ENCODE results near the gene LRRC42. TPM values are rescaled to one million over a fixed set of nuclear protein-coding genes. Genes with fewer than 3 reads are reported as not detected.
A peak's percentile ranks its signal among the peaks of the same experiment; 100 is the strongest.

Gene LRRC42, protein sequence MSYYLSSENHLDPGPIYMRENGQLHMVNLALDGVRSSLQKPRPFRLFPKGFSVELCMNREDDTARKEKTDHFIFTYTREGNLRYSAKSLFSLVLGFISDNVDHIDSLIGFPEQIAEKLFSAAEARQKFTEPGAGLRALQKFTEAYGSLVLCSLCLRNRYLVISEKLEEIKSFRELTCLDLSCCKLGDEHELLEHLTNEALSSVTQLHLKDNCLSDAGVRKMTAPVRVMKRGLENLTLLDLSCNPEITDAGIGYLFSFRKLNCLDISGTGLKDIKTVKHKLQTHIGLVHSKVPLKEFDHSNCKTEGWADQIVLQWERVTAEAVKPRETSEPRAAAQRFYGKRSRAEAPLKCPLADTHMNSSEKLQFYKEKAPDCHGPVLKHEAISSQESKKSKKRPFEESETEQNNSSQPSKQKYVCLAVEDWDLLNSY
- total RNA-seq = 26.9 TPM

DNA sequence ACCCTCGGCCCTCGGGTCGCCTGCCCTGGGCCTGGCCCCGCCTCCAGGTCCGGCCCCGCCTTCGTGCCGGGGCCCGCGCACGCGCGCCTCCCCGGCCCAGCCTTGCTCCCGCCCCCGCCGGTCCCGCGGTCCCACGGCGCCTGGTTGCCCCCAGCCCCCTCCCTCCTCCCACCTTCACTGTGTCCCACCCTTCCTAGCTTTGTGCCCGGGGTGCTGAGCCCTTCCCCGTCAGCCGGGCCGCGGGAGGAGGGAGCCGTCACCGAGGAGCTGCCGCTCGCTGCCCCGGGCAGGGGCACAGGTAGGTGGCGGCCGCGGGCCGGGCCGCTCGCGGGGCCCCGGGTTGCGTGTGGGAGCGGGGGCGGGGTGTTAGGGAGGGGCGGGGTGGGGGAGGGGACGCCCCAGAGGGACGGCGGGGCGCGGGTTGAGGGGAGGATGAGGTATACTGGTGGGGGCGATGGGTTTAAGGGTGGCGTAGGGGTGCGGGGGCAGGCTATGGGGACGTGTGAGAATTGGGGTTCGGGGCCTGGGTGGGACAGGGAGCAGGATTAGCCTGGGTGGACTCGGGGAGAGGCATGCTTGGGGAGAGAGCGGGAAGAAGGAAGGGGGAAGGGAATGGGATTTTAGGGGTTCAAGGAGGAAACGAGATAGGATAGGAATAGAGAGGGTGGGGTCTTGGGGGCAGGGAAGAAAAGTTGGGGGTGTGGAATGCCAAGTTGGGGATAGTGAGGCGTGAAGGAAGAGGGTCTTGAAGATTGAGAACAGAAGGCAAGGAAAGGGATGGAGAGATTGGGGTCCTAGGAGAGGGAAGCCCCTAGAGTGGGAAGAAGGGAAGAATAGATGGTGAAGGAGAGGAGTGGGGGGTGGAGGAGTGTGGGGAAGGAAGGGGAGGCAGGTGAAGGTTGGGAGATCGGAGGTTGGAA is at the start of gene LRRC42:
LRRC42 (plus strand) TSS at position 99 of the 920 bp plus-strand sequence. CDS start 5,650 bp downstream, outside the sequence.
- DNase-seq (ENCODE audit: low spot score) (no peak), ATAC-seq (peak; percentile 87)
- intact Hi-C loops (cut with DNase I) = no loop called here

DNA sequence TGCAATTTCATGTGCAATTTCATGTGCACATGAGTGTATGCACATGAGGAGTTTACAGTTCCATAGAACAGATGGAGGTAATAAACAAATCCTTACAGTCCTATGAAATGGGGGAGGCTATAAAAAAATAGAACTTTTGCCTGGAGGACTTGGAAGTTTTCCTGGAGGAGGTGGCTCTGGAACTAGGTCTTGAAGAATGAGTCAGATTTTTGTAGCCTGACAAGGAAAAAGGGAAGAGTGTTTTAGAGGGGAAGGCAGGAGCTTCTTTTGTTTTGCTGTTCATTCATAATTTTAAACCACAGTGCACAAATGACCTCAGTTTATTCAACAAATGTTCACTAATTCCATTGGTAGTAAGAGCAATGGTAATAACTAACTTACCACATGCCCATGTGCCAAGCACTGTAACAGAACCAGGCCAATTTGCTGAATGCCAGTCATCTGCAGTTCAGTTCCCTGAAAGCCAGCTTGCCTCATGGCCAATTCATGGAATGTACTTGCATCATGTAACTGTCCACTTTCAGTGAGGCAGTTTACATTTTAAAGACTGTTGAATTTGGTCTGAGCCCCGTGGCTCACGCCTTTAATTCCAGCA is 49.4 kb upstream of the LRRC42 start:
- ATAC-seq (no peak), DNase-seq (ENCODE audit: low spot score) (no peak)
- intact Hi-C loops (cut with DNase I) = no loop called here

DNA sequence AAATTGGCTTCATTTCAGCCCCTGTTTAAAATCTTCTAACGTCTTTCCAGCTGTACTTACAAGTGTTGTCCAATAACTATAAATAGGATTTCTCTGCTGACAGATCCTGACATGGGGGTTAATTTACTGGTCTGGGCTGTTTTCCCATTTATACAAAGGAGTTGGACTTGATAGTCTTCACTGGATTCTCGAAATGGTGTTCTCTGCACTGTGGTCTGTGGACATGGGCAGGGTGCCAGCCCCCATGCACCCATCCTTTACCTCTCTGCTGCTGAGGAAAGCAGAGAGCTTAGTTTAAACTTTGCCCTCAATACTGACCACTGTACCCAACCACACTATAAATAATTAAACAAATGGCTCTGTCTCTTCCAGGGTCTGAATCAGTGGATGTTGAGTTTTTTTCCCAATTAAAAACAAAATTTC is 46.9 kb upstream of the LRRC42 start:
- DNase-seq (ENCODE audit: low spot score) = no peak
- intact Hi-C loops (cut with DNase I) = no loop called here
- peak; percentile 44 for ATAC-seq

DNA sequence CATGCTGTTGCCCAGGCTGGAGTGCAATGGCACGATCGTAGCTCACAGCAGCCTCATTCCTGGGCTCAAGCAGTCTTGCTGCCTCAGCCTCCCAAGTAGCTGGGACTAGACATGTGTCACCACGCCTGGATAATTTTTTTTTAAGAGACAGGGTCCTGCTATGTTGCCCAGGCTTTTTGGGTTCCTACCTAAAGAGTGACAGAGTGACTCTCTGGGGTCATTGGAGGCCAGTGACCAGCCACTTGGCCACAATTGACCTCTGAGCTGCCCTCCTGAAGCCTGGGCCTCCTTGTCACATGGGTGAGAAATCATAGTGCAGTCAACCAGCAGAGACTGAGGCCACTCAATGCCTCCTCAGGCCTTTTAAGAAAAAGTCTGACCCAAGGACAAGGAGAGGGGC is 46.4 kb upstream of the LRRC42 start:
- ATAC-seq (no peak), DNase-seq (ENCODE audit: low spot score) (no peak)
- intact Hi-C loops (cut with DNase I) = no loop called here

DNA sequence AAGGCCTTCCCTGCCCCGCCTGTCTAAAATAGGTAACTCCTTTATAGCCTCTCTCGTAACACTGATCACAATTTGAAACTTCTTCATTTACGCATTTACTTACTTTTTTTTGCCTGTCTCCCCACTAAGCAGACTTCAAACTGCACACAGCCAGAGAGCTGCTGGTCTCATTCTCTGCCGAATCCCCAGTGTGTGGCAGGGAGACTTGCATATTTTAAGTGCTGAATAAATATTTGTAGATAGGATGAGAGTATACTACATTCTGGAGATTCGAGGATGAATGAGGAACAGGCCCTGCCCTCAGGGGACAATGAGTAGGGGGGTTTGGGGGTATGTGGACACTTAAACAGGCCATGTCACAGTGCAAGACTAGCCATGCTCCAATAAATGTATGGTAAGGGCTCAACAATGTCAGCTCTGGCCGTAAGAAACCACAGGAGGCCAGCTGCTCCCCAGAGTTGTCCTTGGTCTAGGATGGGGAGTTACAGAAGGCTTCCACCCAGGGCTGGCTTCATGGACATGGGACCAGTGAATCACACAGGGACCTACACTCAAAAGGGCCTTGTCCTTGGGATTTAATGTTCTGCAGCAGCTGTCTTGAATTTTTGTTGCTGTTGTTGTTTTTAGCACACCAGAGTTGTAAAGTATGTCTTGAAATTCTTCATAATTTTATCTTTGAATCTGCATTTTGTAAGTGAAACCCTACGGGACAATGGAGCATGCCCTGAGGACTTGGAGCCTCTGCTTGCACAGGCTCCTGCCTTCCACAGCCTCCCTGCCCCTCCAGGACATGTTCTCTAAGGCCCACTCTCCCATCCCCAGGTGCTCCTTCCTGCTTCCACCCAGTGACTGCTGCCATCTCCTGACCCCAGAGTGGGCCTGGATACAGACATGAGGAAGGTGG is 43.7 kb upstream of the LRRC42 start:
- DNase-seq (ENCODE audit: low spot score) = no peak
- no peak for ATAC-seq
- intact Hi-C loops (cut with DNase I) = no loop called here

DNA sequence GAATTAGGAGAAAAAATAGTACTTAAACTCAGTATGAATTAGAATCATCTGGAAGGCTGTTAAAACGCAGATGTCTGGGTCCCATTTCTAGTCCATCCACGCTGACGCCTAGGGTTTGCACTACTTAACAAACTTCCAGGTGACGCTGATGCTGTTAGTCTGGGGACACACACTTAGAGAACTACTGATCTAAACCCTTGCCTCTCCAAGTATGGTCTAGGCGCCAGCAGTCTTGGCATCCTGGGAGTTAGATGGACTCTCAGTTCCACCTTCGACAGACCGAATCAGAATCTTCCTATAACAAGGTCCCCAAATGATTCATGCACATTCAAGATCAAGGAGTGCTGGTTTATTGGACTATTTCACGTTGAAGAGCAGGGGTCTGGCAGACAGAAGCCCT is 40.6 kb upstream of the LRRC42 start:
- DNase-seq (ENCODE audit: low spot score) = no peak
- no peak for ATAC-seq
- intact Hi-C loops (cut with DNase I) = no loop called here

DNA sequence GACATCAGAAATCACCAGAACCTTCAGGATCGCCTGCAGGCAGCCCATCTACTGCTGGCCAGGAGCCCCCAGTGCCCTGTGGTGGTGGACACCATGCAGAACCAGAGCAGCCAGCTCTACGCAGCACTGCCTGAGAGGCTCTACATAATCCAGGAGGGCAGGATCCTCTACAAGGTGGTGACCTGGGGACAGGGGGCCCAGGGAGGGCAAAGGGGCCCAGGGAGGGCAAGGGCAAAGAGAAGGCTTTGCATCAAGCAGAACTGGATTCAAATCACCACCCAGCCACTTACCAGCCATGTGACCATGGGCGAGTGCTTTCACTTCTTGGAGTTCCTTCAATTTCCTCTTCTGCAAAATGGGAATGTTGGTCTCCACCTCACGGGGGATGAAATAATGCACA is 40.0 kb upstream of the LRRC42 start:
- DNase-seq (ENCODE audit: low spot score) = no peak
- intact Hi-C loops (cut with DNase I) = no loop called here
- ATAC-seq = no peak

DNA sequence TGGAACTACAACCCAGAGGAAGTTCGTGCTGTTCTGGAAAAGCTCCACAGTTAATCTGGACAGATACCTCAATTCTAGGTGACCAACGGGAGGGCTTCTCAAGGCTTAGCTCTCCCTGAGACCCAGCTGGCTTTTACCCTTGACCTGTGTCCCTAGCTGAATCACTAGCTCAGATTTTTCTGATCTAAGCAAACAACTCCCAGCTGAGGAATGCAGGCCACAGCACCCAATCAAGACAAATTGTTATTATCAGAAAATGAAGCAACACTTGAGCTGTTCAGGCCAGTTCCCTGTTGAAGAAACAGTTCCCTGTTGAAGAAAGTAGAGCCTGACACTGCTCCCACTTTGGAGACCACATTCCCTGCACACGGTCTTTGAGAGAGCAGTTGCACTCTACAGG is 36.2 kb upstream of the LRRC42 start:
- ATAC-seq = peak; percentile 74
- intact Hi-C loops (cut with DNase I) = no loop called here
- DNase-seq (ENCODE audit: low spot score) = no peak

DNA sequence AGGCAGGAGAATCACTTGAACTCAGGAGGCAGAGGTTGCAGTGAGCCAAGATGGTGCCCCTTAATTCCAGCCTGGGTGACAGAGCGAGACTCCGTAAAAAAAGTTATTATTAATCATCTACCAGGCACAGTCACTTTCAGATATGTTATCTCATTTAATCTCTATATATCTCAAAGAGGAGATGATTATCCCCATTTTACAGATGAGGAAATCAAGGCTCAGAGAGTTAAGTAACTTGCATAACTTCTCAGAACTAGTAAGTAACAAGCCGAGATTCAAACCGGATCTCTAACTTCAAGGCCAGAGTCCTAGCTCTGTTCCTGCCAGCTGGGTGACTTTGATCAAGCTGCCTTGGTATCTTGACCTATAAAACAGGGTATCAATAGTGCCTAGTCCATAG is 34.7 kb upstream of the LRRC42 start:
- intact Hi-C loops (cut with DNase I) = no loop called here
- ATAC-seq (no peak), DNase-seq (ENCODE audit: low spot score) (no peak)

DNA sequence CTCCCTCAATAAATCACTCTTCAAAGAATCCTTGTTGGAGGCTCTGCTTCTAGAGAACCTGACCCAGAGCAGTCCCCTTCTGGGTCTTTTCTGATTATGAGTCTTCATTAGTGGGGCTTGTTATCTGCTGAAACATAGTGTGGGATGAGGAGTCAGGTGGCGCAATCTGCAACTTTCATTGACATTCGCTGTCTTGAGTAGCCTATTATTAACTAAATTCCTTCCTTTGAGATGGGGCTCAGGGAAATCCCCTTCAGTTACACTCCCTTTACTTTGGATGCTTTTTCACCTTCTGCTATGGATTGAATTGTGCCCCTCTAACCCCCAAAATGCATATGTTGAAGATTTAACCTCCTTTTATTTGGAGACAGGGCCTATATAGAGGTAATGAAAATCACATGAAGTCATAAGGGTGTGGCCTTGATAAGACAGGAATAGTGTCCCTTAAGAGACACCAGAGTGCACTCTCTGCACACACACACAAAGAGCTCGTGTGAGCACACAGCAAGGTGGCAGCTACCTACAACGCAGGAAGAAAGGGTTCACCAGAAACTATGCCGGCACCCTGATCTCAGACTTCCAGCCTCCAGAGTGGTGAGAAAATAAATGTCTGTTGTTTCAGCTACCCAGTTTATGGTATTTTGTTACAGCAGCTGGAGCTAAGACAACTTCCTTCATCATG is 32.7 kb upstream of the LRRC42 start:
- DNase-seq (ENCODE audit: low spot score) (no peak), ATAC-seq (no peak)
- intact Hi-C loops (cut with DNase I) = no loop called here

DNA sequence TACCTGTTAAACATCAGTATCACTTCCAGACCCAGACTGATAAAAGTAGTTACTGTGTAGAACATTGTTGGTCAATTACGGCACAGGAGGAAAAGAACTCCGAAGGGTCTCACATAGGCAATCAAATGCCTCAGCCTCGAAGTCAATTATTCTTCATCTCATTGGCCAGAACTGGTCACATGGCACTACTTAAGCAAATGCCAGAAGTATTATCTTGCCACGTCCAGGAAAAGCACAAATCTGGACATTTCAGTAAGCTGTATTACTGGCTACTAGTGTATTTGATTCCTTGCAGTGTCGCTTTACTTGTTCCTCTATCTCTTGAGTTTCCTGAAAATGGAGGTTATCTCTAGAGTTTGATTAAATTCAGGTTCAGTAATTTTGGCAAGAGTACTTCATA is 27.8 kb upstream of the LRRC42 start:
- intact Hi-C loops (cut with DNase I) = no loop called here
- ATAC-seq = no peak
- no peak for DNase-seq (ENCODE audit: low spot score)

DNA sequence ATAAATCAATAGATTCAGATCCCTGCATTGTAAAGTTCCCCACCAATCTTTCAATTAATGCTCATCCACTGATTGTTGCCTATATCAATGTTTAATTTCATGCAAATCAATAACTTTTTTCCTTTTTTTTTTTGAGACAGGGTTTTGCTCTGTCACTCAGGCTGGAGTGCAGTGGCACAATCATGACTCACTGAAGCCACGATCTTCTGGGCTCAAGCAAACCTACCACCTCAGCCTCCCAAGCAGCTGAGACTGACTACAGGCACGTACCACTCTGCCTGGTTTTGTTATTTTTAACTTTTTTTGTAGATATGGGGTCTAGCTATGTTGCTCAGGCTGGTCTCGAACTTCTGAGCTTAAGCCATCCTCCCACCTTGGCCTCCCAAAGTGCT is 26.5 kb upstream of the LRRC42 start:
- no peak for ATAC-seq
- intact Hi-C loops (cut with DNase I) = no loop called here
- DNase-seq (ENCODE audit: low spot score) = no peak

DNA sequence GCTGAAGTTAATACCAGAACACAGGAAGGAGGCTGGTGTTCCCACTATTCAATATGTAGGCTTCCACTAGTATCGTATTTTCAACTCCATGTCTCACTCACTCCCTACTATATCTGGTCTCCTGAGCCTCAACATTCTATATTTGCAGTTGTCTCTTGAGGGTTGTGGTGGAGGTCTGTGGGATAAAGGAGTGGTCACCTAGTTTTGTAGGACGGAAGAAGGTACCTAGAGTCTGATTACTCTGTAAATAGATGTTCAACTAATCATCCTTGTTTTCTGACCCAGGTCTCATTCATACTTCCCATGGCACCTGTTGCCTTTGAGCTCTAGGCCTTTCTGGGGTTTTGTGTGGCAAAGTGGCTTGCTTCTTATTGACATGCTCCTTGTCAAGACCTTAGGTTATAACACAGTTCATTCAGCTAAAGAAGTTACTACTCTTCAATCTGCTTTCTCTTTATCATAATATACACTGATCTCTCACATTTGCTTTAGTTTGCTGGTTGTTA is 18.7 kb upstream of the LRRC42 start:
- intact Hi-C loops (cut with DNase I) = no loop called here
- ATAC-seq = no peak
- no peak for DNase-seq (ENCODE audit: low spot score)

DNA sequence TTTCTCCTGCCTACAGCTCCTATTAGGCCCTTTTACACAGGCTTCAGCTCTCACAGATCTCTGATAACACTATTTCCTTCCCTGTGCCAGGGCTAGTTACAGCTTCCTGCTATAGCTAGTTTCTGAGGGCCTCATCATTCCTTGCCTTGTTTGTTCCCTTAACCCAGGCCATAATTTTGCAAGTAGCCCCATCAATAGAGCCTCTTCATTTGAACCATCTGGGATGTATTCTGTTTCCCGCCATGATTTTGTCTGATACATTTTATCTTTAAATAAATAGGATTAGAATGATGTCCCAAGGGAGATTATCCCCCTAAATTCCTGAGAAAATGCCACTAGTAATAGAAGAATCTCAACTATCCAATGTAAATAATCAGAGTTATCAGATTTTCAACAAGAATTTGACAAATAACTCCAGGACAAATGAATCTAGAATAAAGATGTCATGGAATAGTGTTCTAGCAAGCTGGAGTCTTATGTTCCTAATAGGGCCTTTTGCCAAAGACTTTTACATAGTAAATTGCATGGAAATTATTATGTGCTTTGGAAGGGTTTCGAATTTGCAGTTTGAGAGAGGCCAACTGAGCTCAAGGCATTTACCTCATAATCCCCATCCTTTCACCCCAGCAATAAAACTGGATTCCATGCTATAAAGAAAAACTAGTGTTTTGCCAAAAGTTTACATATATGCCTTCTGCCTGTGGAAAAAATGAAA is 16.7 kb upstream of the LRRC42 start:
- intact Hi-C loops (cut with DNase I) = no loop called here
- ATAC-seq = no peak
- DNase-seq (ENCODE audit: low spot score) = no peak

DNA sequence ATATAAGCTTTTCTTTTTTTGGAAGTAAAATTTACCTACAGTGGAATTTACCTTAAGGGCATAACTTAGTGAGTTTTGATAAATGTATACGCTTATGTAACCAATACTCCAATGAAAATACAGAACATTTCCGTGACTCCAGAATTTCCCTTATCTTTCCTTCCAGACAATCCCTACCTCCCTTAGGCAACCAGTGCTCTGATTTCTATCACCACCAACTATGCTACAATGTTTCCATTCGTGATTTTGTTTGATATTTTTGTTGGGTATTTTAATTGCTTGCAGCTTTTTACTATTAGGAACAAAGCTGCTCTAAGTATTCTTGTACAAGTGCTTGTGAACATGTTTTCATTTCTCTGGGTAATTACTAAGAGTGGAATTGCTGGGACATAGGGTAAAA is 15.2 kb upstream of the LRRC42 start:
- DNase-seq (ENCODE audit: low spot score) (no peak), ATAC-seq (no peak)
- intact Hi-C loops (cut with DNase I) = no loop called here

DNA sequence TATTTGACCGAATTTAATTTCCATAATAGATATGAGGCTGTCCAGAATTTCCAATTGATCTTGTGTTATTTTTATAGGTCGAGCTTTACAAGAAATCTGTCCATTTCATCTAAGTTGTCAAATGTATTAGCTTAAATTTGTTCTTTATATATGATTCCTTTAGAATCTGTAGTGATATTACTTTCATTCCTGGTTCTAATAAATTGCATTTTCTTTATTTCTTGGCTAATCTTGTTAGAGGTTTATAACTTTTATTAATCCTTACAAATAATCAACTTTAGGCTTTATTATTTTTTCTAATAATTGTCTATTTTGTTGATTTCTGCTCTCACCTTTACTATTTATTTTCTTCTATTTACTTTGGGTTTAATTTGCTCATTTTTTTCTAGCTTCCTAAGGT is 14.6 kb upstream of the LRRC42 start:
- DNase-seq (ENCODE audit: low spot score) (no peak), ATAC-seq (no peak)
- intact Hi-C loops (cut with DNase I) = no loop called here

DNA sequence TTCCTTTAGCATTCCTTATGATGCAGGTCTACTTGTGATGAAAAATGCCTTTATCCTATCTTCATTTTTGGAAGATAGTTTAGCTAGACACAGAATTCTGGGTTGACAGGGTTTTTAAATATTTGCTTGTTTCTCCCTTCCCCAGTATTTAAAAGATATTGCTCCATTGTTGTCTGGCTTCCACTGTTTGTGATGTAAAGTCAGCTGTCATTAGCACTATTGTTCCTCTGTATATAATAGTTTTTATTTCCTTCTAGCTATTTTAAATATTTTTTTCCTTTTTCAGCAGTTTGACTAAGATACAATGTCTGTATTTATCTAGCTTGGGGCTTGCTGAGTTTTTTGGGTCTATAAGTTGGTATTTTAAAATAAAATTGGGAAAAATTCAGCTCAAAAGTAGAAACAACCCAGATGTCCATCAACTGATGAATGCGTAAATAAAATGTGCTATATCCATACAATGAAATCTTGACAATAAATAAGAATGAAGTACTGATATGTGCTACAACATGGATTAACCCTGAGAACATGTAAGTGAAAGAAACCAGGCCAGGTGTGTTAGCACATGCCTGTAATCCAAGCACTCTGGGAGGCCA is 11.9 kb upstream of the LRRC42 start:
- DNase-seq (ENCODE audit: low spot score) (no peak), ATAC-seq (no peak)
- intact Hi-C loops (cut with DNase I) = no loop called here

All from sciatic nerve (tissue), 2 donors.